ENCODE measurements around the gene ALOXE3. TPM values are rescaled to one million over a fixed set of nuclear protein-coding genes. Genes with fewer than 3 reads are reported as not detected.

The ALOXE3 gene
- total RNA-seq, 1 donor from 2014 or later, result not detected

GRCh38 chr17:8053600-8053999 is 64.7 kb downstream of the ALOXE3 start:
- no peak overlapping the region for H3K4me3 Mint-ChIP-seq (ENCODE audit: low read depth)
- H3K9me3 Mint-ChIP-seq (ENCODE audit: low read depth), result no peaks in the 10 kb centered on the region
- no peak for TF ChIP-seq CTCF (IDR thresholded peaks at IDR 0.05; ENCODE audit: unreplicated experiment)
- no peak for DNase-seq (ENCODE audit: low spot score, unreplicated experiment)
- H3K27me3 Mint-ChIP-seq, result peaks cover 37% of the 10 kb centered on the region
- no peaks in the 10 kb centered on the region for H3K36me3 Mint-ChIP-seq (ENCODE audit: insufficient read depth)
- H3K27ac Mint-ChIP-seq, result no peak overlapping the region
- H3K4me1 Mint-ChIP-seq (ENCODE audit: low read depth), result peaks cover 19% of the 10 kb centered on the region

GRCh38 chr17:8052256-8053252 is 65.8 kb downstream of the ALOXE3 start:
- no peak overlapping the region for H3K4me3 Mint-ChIP-seq (ENCODE audit: low read depth)
- H3K27ac Mint-ChIP-seq, result no peak overlapping the region
- TF ChIP-seq CTCF (IDR thresholded peaks at IDR 0.05; ENCODE audit: unreplicated experiment), result no peak
- no peaks in the 10 kb centered on the region for H3K9me3 Mint-ChIP-seq (ENCODE audit: low read depth)
- DNase-seq (ENCODE audit: low spot score, unreplicated experiment), result no peak
- H3K36me3 Mint-ChIP-seq (ENCODE audit: insufficient read depth), result no peaks in the 10 kb centered on the region
- H3K27me3 Mint-ChIP-seq, result peaks cover 39% of the 10 kb centered on the region
- H3K4me1 Mint-ChIP-seq (ENCODE audit: low read depth), result peaks cover 19% of the 10 kb centered on the region

GRCh38 chr17:8051831-8052230 is 66.5 kb downstream of the ALOXE3 start:
- Mint-ChIP-seq H3K27ac (no peak overlapping the region), H3K36me3 (ENCODE audit: insufficient read depth) (no peaks in the 10 kb centered on the region), H3K4me3 (ENCODE audit: low read depth) (no peak overlapping the region), H3K9me3 (ENCODE audit: low read depth) (no peaks in the 10 kb centered on the region), H3K27me3 (peaks cover 38% of the 10 kb centered on the region), H3K4me1 (ENCODE audit: low read depth) (peaks cover 15% of the 10 kb centered on the region)
- no peak for TF ChIP-seq CTCF (IDR thresholded peaks at IDR 0.05; ENCODE audit: unreplicated experiment)
- no peak for DNase-seq (ENCODE audit: low spot score, unreplicated experiment)

- no peaks in the 10 kb centered on the region for H3K36me3 Mint-ChIP-seq (ENCODE audit: insufficient read depth)
- no peak for TF ChIP-seq CTCF (IDR thresholded peaks at IDR 0.05; ENCODE audit: unreplicated experiment)
- peaks cover 61% of the 10 kb centered on the region for H3K27me3 Mint-ChIP-seq
- no peak overlapping the region for H3K4me3 Mint-ChIP-seq (ENCODE audit: low read depth)
- no peaks in the 10 kb centered on the region for H3K4me1 Mint-ChIP-seq (ENCODE audit: low read depth)
- H3K9me3 Mint-ChIP-seq (ENCODE audit: low read depth), result no peaks in the 10 kb centered on the region
- H3K27ac Mint-ChIP-seq, result no peak overlapping the region
- no peak for DNase-seq (ENCODE audit: low spot score, unreplicated experiment)
These were observed 69.6 kb downstream of the ALOXE3 start for GRCh38 chr17:8048736-8049135.

GRCh38 chr17:8048236-8048635 is 70.1 kb downstream of the ALOXE3 start:
- no peak for DNase-seq (ENCODE audit: low spot score, unreplicated experiment)
- Mint-ChIP-seq H3K27me3 (peaks cover 66% of the 10 kb centered on the region), H3K36me3 (ENCODE audit: insufficient read depth) (no peaks in the 10 kb centered on the region), H3K4me3 (ENCODE audit: low read depth) (no peak overlapping the region), H3K27ac (no peak overlapping the region), H3K9me3 (ENCODE audit: low read depth) (no peaks in the 10 kb centered on the region), H3K4me1 (ENCODE audit: low read depth) (no peaks in the 10 kb centered on the region)
- no peak for TF ChIP-seq CTCF (IDR thresholded peaks at IDR 0.05; ENCODE audit: unreplicated experiment)

Data from progenitor cell of endocrine pancreas (in vitro differentiated cells).